HEK293 (cell line): Measurements from ENCODE around the gene CHMP4A.

Source experiments
- CTCF ChIA-PET: fragments of 350-600 bp; formaldehyde crosslinking; extraction: SDS; loops from one replicate; lab custom pipeline; 2021; ENCODE audit warnings: antibody characterized with exemption; lab: Yijun Ruan, JAX
- POLR2A ChIA-PET: fragments of 300-600 bp; formaldehyde crosslinking; extraction: SDS; loops from one replicate; lab custom pipeline; 2020; ENCODE audit warnings: antibody characterized with exemption, inconsistent platforms; lab: Yijun Ruan, JAX
- H3K27ac ChIP-seq: fragments of 200-500 bp; sonication (Bioruptor generic); 2 replicates; pipeline ENCODE4 v1.5.1; 2014; ENCODE audit warnings: low read depth, low read length, control low read depth, inconsistent platforms; ENCODE audit errors: extremely low read depth
- H3K36me3 ChIP-seq, 2 experiments: fragments of 200-500 bp in 1 of 2; sonication (Bioruptor generic) in 1 of 2; 1 replicate in 1 of 2; 2 replicates in 1 of 2; pipeline ENCODE4 v1.5.1; 2014 to 2017; ENCODE audit warnings: inconsistent platforms in 2 of 2, low read length in 2 of 2; ENCODE audit not compliant: control insufficient read depth in 2 of 2, insufficient read depth in 1 of 2
- H3K4me1 ChIP-seq: fragments of 200-500 bp; sonication (Bioruptor generic); 2 replicates; pipeline ENCODE4 v1.5.1; 2014; ENCODE audit warnings: mild to moderate bottlenecking, low read length, inconsistent platforms; ENCODE audit not compliant: control insufficient read depth, insufficient read depth
- H3K4me3 ChIP-seq: 2 replicates; pipeline ENCODE4 v1.5.1; 2011; ENCODE audit warnings: low read depth, mild to moderate bottlenecking, control low read depth, low read length, moderate library complexity
- H3K9me3 ChIP-seq: fragments of 200-500 bp; sonication (Bioruptor generic); 2 replicates; pipeline ENCODE4 v1.5.1; 2014; ENCODE audit warnings: low read depth, low read length, inconsistent platforms; ENCODE audit not compliant: control insufficient read depth, insufficient read depth
- MEIS1 ChIP-seq: sonication (generic); formaldehyde crosslinking; IDR thresholded peaks from 2 replicates; pipeline ENCODE4 v1.8.1; 2022; ENCODE audit warnings: missing genetic modification reagents, mild to moderate bottlenecking, borderline replicate concordance
- RBAK ChIP-seq: fragments of 450-650 bp; formaldehyde crosslinking; IDR thresholded peaks from 2 replicates; pipeline ENCODE4 v1.5.1; 2016; ENCODE audit warnings: missing biosample characterization, missing genetic modification characterization
- SCRT2 ChIP-seq: fragments of 450-650 bp; formaldehyde crosslinking; IDR thresholded peaks from 2 replicates; pipeline ENCODE4 v1.5.1; 2016; ENCODE audit warnings: missing biosample characterization, missing genetic modification characterization
- SETDB1 ChIP-seq: IDR thresholded peaks from one replicate; pipeline ENCODE4 v1.6.1; 2017; ENCODE audit warnings: mild to moderate bottlenecking, low read length, moderate library complexity, mixed read lengths; ENCODE audit not compliant: insufficient read length
- ZFHX2 ChIP-seq: fragments of 450-650 bp; formaldehyde crosslinking; conservative IDR thresholded peaks from 2 replicates; pipeline ENCODE4 v1.5.1; 2016; ENCODE audit warnings: missing biosample characterization, missing genetic modification characterization
- ZIC2 ChIP-seq: fragments of 450-650 bp; formaldehyde crosslinking; IDR thresholded peaks from 2 replicates; pipeline ENCODE4 v1.5.1; 2016; ENCODE audit warnings: missing biosample characterization, missing genetic modification characterization
- ZNF121 ChIP-seq: fragments of 450-650 bp; formaldehyde crosslinking; IDR thresholded peaks from 2 replicates; pipeline ENCODE4 v1.5.1; 2016; ENCODE audit warnings: missing biosample characterization, missing genetic modification characterization
- ZNF133 ChIP-seq: fragments of 450-650 bp; formaldehyde crosslinking; IDR thresholded peaks from 2 replicates; pipeline ENCODE4 v1.5.1; 2016; ENCODE audit warnings: missing biosample characterization, missing genetic modification characterization
- ZNF169 ChIP-seq: fragments of 450-650 bp; formaldehyde crosslinking; IDR thresholded peaks from 2 replicates; pipeline ENCODE4 v1.5.1; 2016; ENCODE audit warnings: missing biosample characterization, missing genetic modification characterization
- ZNF37A ChIP-seq: fragments of 450-650 bp; IDR thresholded peaks from 2 replicates; pipeline ENCODE4 v1.5.1; 2018; ENCODE audit warnings: missing biosample characterization, missing genetic modification characterization
- ZNF501 ChIP-seq: fragments of 450-650 bp; formaldehyde crosslinking; IDR thresholded peaks from 2 replicates; pipeline ENCODE4 v1.5.1; 2016; ENCODE audit warnings: missing biosample characterization, missing genetic modification characterization
- ZNF623 ChIP-seq: fragments of 450-650 bp; formaldehyde crosslinking; IDR thresholded peaks from 2 replicates; pipeline ENCODE4 v1.5.1; 2016; ENCODE audit warnings: missing biosample characterization, missing genetic modification characterization
- ZNF692 ChIP-seq: fragments of 450-650 bp; formaldehyde crosslinking; IDR thresholded peaks from 2 replicates; pipeline ENCODE4 v1.5.1; 2016; ENCODE audit warnings: missing biosample characterization, missing genetic modification characterization
- ZNF76 ChIP-seq: fragments of 450-650 bp; formaldehyde crosslinking; IDR thresholded peaks from 2 replicates; pipeline ENCODE4; 2016; ENCODE audit warnings: low read depth, missing biosample characterization, missing genetic modification characterization, borderline replicate concordance

Gene CHMP4A

GRCh38 chr14:24238123-24238522 is 24.8 kb upstream of the CHMP4A start:
- CTCF ChIA-PET = interaction anchor here (1.3 to 2.4 kb wide), 3 partner anchors 59 to 70 kb away, joined by 5 to 15 read pairs (median 6); partner anchors contain the start of genes CIDEB, DHRS1 and NOP9
- POLR2A ChIA-PET = interaction anchor here (0.5 to 1.7 kb wide), 4 partner anchors 9 to 97 kb away, joined by 3 to 6 read pairs (median 4); partner anchors contain the start of genes EMC9, MDP1 and RABGGTA
- Histone ChIP-seq H3K4me1 (peaks cover 7% of the 10 kb centered on the region), H3K9me3 (no peaks in the 10 kb centered on the region), H3K36me3 (peaks cover 13 to 74% of the 10 kb centered on the region in 2 experiments; a peak in 2 of 3 replicates), H3K27ac (no peak overlapping the region), H3K4me3 (no peak overlapping the region)
- TF ChIP-seq ZNF76 (tag by site-specific recombination) (no peak), ZNF121 (no peak), ZNF37A (tag by site-specific recombination) (no peak), ZFHX2 (tag by site-specific recombination) (no peak), ZNF169 (tag by site-specific recombination) (no peak), ZNF501 (tag by site-specific recombination) (no peak), RBAK (tag by site-specific recombination) (no peak), ZNF692 (tag by site-specific recombination) (no peak), SETDB1 (no peak), ZNF133 (tag by site-specific recombination) (no peak)

GRCh38 chr14:24237463-24237955 is 24.2 kb upstream of the CHMP4A start:
- H3K4me1 ChIP-seq = peaks cover 7% of the 10 kb centered on the region
- TF ChIP-seq MEIS1 (CRISPR knock-in tag) = no peak
- TF ChIP-seq ZIC2 = no peak
- TF ChIP-seq SETDB1 = no peak
- H3K4me3 ChIP-seq = no peak overlapping the region
- no peaks in the 10 kb centered on the region for H3K9me3 ChIP-seq
- peaks cover 13 to 74% of the 10 kb centered on the region in 2 experiments; a peak in 2 of 3 replicates for H3K36me3 ChIP-seq
- POLR2A ChIA-PET = interaction anchor here (0.5 to 1.7 kb wide), 5 partner anchors 9 to 96 kb away, joined by 3 to 6 read pairs (median 4); partner anchors contain the start of genes CHMP4A, EMC9, MDP1 and RABGGTA
- H3K27ac ChIP-seq = no peak overlapping the region
- CTCF ChIA-PET = interaction anchor here (1.3 to 2.9 kb wide), 4 partner anchors 60 to 70 kb away, joined by 5 to 20 read pairs (median 10); partner anchors contain the start of genes CIDEB, DHRS1 and NOP9

GRCh38 chr14:24236689-24237462 is 23.6 kb upstream of the CHMP4A start:
- H3K9me3 ChIP-seq = no peaks in the 10 kb centered on the region
- TF ChIP-seq ZNF623 (tag by site-specific recombination) (no peak), SCRT2 (peak; percentile 75)
- no peak overlapping the region for H3K4me3 ChIP-seq
- H3K4me1 ChIP-seq = peaks cover 7% of the 10 kb centered on the region
- POLR2A ChIA-PET = interaction anchor here (1.4 to 1.7 kb wide), 2 partner anchors 21 to 24 kb away, joined by 4 read pairs; partner anchors contain the start of genes CHMP4A and MDP1
- no peak overlapping the region for H3K27ac ChIP-seq
- H3K36me3 ChIP-seq = peaks cover 13 to 74% of the 10 kb centered on the region in 2 experiments; a peak in 2 of 3 replicates
- CTCF ChIA-PET = interaction anchor here (0.5 to 2.9 kb wide), 3 partner anchors 8 to 61 kb away, joined by 3 to 20 read pairs (median 5); no protein-coding TSS in a partner anchor
